NCI-H128 (cell line): ENCODE measurements around the gene NFATC3.

Experiments used
- DNase-seq: peaks from one replicate; lab custom pipeline; 2025; ENCODE audit not compliant: unreplicated experiment; lab: John Stamatoyannopoulos, UW

The NFATC3 gene

DNA sequence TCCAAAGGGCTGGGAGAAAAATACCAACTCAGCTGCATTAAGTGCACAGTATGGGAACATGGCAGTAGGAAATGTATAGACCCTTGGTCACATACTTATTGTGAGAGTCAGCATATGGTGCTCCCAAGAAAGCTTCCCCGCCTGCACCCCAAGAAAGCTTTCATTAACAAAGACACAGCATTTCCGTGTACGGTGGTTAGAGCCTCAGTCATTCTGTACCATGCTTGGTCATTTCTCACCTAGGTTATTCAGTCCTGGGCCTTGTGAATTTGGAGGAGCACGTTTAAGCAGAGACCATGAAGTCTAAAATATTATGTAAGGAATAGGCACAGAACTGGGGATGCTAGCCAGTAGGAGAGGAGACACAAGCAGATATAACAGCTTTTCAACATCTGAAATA, 94.7 kb downstream of the NFATC3 start:
- DNase-seq: no peak

DNA sequence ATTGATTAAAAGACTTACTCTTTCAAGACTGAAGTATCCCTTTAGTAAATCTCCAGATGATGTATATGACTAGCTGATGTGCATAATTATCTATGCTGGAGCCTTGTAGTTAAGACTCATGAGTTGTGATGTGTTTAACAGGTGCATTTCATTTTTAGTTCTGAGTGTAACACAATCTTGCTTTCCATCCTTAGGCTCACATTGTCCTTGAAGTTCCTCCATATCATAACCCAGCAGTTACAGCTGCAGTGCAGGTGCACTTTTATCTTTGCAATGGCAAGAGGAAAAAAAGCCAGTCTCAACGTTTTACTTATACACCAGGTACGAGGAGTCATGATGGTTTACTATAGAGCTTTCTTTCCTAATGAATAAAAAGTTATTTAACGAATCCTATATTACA, 97.9 kb downstream of the NFATC3 start:
- no peak for DNase-seq

GRCh38 chr16:68186877-68187276, 101.7 kb downstream of the NFATC3 start:
- no peak for DNase-seq

- DNase-seq: no peak
Measured at GRCh38 chr16:68187505-68187904, 102.3 kb downstream of the NFATC3 start.

DNA sequence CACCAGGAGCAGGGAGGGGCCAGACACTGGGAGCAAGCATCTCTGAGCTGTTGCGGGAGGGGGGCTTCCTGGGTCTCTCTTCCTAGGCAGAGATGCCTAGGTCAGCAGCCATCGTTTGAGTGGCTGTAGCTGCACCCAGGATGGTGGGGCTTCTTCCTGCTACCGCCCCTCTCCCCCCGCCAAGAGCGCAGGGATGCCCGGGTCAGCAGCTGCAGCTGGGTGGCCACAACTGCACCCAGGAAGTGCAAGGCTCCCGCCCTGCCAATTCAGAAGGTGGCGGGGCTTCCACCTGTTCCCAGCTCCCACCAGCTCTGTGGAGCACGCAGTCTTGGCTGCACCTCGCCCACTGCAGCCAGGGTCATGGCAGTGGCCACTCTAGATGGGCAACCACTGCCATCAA, 103.0 kb downstream of the NFATC3 start:
- DNase-seq: no peak

DNA sequence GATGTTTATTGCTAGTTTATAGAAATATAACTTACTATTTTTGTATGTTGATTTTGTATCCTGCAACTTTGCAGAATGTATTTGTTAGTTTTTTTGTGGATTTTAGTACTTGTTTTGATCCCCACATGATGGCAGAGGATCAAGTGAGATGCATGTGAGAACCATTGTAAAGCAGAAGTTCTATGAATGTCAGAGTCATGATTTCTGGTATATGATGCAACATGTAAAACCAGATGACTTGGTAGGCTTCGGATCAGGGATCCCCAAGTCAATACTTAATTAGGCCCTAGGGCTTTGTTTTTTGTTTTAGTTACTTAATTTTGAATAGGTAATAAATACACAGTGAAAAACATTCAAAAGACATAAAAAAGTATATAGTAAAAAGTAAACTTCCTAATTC, 104.9 kb downstream of the NFATC3 start:
- no peak for DNase-seq

DNA sequence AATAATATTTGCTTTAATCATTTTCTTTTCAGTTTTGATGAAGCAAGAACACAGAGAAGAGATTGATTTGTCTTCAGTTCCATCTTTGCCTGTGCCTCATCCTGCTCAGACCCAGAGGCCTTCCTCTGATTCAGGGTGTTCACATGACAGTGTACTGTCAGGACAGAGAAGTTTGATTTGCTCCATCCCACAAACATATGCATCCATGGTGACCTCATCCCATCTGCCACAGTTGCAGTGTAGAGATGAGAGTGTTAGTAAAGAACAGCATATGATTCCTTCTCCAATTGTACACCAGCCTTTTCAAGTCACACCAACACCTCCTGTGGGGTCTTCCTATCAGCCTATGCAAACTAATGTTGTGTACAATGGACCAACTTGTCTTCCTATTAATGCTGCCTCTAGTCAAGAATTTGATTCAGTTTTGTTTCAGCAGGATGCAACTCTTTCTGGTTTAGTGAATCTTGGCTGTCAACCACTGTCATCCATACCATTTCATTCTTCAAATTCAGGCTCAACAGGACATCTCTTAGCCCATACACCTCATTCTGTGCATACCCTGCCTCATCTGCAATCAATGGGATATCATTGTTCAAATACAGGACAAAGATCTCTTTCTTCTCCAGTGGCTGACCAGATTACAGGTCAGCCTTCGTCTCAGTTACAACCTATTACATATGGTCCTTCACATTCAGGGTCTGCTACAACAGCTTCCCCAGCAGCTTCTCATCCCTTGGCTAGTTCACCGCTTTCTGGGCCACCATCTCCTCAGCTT, 105.8 kb downstream of the NFATC3 start:
- no peak for DNase-seq

GRCh38 chr16:68194251-68194650, 109.1 kb downstream of the NFATC3 start:
- no peak for DNase-seq

- no peak for DNase-seq
Measured at GRCh38 chr16:68197250-68197649, 112.1 kb downstream of the NFATC3 start.

DNA sequence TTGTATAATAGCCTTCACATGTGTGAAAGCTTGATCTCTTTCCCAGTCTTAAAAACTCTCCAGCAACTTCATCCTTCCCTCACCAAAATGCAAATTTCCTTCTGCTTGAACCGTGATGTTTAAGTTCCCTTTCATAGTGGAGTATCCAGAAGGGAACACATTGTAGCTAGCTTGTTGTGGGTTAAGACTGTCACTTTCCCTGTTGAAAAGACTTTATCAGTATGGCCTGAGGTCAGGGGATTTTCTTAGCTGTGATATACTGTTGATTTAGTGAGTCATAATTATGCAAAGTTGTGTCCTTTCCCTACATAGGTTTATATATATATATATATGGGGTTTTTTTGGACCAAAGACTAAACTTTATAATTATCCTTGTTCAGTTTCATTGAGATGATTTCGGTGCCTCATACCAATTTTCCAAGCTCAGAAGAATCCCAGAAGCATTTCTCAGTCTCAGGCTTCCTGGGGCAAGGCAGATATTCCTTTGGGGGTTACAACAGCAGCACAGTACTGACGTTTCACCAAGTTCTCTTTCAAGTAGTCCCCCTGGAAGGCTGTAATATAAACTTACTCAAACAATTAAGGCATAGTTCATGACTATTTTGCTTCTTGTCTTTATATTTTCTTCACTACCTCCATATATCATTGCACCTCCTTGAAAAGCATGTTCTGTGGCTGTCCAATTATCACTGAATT, 115.1 kb downstream of the NFATC3 start:
- no peak for DNase-seq

GRCh38 chr16:68202091-68202519, 116.9 kb downstream of the NFATC3 start:
- peak; percentile 64 for DNase-seq

DNA sequence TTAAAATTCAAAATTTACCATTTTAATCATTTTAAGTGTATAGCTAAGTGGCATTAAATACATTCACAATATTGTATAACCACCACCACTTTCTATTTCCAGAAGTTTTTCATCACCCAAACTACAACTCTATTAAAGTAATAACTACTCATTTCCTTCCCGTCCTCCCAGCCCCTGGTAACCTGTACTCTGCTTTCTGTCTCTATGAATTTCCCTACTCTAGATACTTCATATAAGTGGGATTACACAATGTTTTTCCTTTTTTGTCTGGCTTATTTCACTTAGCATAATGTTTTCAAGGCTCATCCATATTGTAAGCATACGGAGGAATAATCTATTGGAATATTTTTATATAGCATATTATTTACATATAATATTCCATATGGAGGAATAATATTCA, 121.1 kb downstream of the NFATC3 start:
- DNase-seq: no peak

- no peak for DNase-seq
Measured at GRCh38 chr16:68214726-68215125, 129.6 kb downstream of the NFATC3 start.

GRCh38 chr16:68215302-68215701, 130.1 kb downstream of the NFATC3 start:
- no peak for DNase-seq

GRCh38 chr16:68216240-68216639, 131.1 kb downstream of the NFATC3 start:
- DNase-seq: no peak

- no peak for DNase-seq
Measured at GRCh38 chr16:68217506-68217905, 132.3 kb downstream of the NFATC3 start.

DNA sequence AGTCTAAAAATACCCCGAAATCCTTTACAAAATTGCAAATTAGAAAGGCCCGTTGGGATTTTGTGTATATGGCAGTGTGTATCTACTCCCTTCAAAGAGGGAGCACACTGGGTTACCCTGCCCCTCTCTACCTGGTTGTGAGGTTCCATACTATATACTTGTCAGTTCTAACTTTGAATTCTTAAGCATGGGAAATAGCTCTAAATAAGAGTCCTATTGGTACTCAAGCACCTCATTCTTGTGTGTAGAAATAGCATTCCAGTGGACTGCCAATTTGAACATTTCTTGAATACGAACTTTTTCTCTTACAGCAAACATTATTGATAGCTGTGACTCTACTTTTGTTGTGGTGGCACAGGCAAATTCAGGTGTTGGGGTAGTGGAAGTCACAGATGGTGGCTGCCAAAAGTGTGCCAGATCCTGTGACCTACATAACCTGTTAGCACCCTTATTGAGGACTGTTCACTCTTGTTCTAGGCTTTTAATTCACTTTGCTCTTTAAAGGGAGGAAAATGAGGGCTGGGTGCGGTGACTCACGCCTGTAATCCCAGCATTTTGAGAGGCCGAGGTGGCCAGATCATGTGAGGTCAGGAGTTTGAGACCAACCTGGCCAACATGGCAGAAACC, 134.7 kb downstream of the NFATC3 start:
- DNase-seq: no peak

DNA sequence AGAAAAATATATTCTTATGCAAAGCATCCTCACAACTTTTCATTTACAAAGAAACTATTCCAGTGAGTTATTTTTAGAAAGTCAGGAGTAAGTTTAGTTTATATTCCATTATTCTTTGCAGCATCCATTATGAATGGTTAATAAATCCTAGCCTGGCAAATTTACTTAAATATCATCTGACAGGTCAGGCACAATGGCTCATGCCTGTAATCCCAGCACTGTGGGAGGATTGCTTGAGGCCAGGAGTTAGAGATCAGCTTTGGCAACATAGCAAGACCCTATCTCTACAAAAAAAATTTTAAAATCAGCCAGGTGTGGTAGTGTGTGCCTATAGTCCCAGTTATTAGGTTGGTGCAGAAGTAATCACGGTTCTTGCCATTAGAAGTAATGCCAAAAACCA, 137.9 kb downstream of the NFATC3 start:
- DNase-seq: no peak

GRCh38 chr16:68226116-68226515, 140.9 kb downstream of the NFATC3 start:
- DNase-seq: no peak

DNA sequence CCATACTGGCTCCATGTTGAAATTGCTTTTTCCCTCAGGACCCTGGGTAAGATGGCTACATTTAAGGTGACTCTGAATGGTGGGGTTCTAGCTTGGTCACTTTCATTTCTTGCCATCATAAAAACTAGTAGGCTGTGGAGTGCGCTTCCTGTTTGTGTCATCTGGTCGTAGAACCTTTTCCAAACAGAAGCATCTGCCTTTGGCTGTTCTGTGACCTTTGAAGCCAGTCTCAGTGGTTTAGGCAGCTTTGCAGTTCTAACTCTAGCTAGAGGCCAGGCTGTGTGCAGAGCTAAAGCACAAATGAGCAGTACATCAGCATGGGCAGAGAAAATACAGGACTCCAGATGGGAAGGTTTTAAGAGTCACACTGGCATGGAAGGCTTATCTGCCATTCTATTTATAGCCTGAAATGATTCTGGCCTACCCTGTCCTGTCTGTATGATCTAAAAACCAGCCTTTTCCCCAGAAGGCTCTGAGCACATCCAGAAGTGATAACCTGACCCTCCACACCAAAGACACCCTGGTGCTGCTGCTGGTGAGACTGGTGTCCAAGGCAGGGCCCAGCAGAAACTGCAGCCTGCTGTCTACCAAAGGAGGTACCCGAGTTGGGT, 142.1 kb downstream of the NFATC3 start:
- no peak for DNase-seq

DNA sequence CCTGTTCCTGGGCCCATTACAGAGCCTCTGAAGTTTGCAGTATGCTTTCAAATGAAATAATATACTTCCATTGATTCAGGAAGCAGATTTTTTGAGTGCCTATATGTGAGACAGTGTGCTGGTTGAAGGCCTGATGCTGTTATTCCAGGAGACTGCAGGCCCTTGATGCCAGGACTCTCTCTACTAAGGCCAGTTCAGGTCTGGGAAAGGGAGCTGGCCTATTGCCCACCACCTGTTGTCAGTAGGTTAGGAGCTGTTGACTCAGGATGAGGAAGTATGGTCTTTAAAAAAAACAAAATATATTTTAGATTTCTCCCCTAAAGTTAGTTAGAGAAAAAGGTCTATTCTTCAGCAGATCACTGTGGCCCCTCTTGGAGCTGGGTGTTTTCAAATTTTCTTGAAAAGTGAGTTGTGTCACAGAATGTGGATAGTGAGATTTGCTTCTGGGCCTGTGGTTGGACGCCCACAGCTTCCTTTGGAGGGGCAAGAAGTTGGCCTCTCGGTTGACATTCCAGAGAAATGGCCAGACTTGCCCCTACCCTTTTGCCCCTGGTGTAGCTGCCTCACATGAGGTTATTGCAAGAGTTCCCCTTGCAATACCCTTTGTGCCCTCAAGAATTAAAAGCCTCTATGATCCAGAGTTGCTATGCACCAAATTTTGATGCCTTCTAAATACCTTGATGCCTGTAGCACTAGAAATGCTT, 142.8 kb downstream of the NFATC3 start:
- DNase-seq: no peak
